Embryonic facial prominence (tissue), 1 donor: ENCODE measurements around the gene STRN3.
"Not testable (repeated sequence)": the region's sequence is repeated elsewhere in the genome, so short reads cannot be mapped to it uniquely, and the experiment has no call there.

ENCODE experiments used
- DNase-seq: peaks from one replicate; pipeline ENCODE4 v3.0.0-alpha.2; 2016; ENCODE audit errors: extremely low spot score

Gene STRN3, protein sequence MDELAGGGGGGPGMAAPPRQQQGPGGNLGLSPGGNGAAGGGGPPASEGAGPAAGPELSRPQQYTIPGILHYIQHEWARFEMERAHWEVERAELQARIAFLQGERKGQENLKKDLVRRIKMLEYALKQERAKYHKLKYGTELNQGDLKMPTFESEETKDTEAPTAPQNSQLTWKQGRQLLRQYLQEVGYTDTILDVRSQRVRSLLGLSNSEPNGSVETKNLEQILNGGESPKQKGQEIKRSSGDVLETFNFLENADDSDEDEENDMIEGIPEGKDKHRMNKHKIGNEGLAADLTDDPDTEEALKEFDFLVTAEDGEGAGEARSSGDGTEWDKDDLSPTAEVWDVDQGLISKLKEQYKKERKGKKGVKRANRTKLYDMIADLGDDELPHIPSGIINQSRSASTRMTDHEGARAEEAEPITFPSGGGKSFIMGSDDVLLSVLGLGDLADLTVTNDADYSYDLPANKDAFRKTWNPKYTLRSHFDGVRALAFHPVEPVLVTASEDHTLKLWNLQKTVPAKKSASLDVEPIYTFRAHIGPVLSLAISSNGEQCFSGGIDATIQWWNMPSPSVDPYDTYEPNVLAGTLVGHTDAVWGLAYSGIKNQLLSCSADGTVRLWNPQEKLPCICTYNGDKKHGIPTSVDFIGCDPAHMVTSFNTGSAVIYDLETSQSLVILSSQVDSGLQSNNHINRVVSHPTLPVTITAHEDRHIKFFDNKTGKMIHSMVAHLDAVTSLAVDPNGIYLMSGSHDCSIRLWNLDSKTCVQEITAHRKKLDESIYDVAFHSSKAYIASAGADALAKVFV

DNA sequence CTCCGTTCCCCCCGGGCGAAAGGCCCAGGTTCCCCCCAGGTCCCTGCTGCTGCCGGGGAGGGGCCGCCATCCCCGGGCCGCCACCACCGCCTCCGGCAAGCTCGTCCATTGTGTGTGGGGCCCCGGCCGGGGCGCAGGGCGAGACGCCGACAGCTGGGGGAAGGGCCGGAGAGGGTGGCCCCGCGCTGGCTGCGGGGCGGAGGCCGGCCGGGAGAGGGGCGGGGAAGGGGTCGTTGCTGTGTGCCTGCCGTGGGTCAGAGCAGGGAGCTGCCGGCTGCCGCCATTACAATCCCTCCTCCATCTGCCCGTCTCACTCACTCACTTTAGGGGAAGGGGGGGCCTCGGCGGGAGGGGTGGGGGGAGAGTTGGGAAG, at the start of gene STRN3:
Gene STRN3, minus strand, starts transcription at position 303 of the 373 bp plus-strand sequence. Its CDS starts 194 bp downstream, at position 109.
- DNase-seq, result no peak

DNA sequence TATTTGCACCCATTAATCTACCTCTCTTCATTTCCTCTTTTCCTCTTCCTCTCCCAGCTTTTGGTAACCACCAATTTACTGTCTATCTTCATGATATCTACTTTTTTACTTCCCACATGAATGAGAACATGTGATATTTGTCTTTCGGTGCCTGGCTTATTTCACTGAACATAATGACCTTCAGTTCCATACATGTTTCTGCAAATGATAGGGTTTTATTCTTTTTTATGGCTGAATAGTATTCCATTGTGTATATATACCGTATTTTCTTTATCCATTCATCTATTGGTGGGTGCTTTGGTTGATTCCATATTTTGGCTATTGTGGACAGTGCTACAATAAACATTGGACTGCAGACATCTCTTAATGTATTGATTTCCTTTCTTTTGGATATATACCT, 49.0 kb upstream of the STRN3 start:
- DNase-seq, result no peak

DNA sequence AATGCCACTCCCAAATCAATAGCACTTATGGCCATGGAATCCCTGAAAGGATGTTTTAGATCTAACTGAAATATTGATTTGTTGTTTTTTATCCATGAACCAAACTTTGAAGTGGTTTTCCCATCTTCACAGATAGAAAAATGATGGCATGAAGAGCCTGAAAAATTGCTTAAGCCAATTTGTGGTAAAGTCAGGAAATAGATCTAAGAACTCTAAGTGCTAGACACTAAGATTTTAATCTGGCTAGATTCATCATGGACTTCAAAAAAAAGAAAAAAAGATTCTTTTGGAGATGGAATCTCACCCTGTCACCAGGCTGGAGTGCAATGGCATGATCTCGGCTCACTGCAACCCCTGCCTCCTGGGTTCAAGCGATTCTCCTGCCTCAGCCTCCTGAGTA, 45.0 kb upstream of the STRN3 start:
- DNase-seq, result no peak

DNA sequence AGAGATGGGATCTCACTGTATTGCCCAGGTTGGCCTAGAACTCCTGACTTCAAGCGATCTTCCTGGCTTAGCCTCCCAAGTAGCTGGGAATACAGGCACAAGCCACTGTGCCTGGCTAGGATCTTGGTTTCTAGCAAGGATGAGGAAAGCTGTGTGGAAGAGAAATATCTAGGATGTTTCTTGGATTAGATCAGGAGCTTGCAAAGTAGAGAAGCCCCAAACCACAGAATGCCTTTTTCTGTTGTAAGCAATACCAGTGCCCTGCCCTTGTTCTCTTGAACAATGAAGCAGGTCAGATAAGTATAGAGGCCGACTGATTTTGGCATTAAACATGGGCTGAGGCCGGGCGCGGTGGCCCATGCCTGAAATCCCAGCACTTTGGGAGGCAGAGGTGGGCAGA, 44.3 kb upstream of the STRN3 start:
- no peak for DNase-seq

DNA sequence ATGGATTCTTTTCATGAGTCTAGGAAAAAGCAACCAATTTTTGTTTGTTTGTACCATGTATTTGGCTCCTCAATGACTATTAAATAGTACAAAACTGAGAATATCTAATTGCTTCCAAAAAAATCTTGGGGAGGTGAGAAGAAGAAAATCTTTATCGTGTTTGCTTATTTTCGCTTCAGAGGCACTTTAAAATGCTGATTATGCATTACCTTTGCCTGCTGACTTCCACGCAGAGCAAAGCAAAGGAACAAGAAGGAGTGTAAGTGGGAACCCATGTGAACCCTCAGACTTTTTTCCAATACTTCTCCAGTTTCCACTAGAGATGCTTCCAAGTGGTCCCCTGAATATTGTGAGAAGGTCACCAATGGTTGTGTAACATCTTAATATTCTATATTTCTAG, 43.2 kb upstream of the STRN3 start:
- no peak for DNase-seq

DNA sequence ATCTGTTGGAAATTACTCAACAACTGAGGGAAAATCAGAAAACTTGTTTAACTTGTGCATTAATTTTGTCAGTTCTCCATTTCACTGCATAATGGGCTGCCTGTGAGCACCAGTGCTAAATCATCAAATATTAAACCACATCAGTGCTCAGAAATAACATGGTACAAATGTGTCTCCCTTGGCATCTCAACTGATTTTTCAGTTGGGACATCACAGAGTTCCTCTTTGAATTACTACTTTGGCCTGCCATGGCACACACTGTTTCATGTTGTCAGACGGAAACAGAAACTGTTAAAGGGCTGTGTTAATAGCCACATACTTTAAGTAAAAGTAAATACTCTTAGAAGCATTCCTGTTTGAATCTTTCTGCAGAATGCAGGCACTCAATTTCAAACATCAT, 42.1 kb upstream of the STRN3 start:
- DNase-seq, result no peak

DNA sequence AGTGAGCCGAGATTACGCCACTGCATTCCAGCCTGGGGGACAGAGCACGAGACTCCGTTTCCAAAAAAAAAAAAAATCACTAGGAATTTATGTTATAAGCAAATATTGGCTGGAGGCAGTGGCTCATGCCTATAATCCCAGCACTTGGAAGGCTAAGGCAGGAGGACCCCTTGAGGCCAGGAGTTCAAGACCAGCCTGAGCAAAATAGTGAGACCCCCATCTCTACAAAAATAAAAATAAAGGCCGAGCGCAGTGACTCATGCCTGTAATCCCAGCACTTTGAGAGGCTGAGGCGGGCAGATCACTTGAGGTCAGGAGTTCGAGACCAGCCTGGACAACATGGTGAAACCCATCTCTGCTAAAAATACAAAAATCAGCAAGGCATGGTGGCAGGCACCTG, 36.7 kb upstream of the STRN3 start:
- not testable (repeated sequence) for DNase-seq

DNA sequence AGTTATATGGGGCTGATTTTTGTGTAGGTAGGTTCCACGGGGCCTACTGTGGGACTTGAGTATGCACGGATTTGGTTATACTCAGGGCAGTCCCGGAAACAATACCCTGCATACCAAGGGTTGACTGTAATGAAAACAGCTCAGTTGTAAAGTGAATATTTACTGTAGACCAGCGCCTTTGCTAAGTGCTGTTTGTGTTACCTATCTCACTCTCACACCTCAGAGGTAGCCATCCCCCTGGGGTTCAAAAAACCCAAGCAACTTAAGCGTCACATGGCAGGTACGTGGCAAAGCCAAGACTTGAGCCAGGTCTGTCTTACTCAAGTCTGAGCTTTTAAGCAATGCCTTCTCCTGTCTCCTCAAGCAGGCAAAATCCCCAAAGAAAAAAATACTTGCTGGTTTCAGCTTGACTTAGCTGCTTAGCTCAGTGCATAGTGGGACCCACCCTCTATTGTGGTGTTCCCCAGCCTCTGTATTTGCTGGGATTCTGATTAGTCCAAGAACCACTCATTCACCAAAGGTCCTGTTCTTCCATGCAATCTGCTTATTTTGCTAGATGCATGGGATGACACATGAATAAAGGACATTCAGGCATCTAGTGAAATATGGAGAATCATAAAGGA, 34.2 kb upstream of the STRN3 start:
- no peak for DNase-seq

DNA sequence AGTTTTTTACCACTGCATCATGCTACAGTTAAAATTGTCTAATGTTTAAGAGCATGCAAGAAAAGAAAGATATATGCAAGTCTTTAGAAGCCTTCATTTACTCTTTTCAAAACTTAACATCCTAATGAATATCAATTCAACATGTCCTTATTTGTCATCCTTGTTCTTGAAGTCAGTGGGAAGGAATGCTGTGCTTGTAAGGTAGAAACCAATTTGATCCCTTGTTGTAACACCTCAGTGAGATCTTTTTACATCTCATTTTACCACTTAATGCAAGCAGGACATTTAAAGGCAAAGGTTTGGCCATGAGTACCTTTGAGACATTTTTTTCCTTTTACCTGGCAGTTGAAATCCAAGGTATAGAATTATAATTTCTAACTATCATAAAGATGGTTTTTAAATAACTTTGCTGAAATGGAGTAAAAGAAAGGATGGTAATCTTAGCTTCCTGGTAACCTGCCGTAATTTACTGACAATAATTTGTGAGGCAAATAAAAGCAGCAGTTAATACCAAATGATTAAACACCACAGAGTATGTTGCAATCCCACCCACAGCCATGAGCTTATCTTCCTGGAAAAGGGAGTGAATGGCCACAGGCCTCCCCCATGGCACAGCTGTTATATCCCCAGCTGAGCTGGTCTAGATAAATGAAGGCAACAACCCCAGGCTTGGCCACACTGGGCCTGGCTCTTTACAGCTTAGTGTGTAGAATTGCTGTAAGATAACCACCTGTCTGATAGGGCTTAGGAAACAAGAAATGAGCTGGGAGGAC, 33.2 kb upstream of the STRN3 start:
- DNase-seq, result no peak

DNA sequence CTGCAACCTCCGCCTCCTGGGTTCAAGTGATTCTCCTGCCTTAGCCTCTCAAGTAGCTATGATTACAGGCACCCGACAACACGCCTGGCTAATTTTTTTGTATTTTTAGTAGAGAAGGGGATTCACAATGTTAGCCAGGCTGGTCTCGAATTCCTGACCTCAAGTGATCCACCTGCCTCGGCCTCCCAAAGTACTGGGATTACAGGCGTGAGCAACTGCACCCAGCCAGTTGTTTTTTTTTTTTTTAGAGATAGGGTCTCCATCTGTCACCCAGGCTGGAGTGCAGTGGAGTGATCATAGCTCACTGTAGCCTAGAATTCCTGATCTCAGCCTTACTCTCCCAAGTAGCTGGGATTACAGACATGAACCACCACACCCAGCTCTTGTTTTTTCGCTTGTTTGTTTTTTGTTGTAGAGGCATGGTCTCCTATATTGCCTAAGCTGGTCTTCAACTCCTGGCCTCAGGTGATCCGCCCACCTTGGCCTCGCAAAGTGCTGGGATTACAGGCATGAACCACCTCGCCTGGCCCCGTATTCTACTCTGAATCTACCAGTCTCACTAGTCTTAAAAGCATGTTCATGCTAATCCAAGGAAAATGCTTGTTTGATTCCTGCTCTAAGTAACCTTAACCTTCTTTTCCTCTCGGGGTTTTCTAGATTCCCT, 31.7 kb upstream of the STRN3 start:
- no peak for DNase-seq

DNA sequence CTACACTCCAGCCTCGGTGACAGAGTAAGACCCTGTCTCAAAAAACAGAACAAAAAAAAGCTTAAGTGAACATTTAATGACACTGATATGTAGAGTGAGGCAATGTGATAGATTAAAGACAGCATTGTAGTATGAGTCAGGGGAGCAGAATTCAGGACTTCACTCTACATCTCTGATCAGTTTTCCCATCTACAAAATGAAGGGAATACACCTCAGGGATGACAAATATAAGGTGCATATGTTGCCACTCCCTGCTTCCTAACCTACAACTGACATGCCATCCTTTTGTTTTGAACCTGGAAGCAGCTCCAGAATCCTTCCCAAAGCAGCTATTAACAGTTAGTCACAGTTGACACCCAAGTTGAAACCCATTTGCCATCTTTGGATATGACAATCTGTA, 30.9 kb upstream of the STRN3 start:
- DNase-seq, result no peak

DNA sequence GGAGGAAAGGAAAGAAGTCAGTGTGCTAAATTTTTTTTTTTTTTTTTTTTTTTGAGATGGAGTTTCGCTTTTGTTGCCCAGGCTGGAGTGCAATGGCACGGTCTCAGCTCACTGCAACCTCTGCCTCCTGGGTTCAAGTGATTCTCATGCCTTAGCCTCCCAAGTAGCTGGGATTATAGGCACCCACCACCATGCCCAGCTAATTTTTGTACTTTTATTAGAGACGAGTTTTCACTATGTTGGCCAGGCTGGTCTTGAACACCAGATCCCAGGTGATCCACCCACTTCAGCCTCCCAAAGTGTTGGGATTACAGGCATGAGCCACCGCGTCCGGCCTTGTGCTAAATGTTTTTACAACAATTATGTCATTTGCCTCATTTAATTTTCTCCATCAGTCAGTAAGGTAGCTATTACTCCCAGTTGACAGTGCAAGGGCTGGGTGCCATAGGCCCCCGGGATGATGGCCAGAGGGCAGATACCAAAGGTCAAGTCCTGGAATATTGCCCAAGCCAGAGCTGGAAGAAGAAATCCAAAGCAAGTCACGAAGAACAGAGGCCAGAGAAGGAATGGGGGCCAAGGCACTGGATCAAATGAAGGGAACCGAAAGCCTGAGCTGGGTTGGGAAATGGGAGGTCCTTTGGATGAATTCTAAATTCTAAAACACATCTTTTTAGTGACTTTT, 26.9 kb upstream of the STRN3 start:
- DNase-seq, result not testable (repeated sequence)

DNA sequence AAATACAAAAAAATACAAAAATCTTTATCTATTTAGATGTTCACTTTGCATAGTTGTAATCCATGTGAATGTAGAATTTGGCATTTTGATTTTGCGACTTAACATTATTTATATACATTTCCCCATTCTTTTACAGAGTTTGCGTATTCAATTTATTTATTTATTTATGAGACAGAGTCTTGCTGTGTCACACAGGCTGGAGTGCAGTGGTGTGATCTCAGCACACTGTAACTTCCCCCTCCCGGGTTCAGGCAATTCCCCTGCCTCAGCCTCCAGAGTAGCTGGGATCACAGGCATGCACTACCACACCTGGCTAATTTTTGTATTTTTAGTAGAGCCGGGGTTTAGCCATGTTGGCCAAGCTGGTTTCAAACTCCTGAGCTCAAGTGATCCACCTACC, 25.3 kb upstream of the STRN3 start:
- DNase-seq, result no peak

DNA sequence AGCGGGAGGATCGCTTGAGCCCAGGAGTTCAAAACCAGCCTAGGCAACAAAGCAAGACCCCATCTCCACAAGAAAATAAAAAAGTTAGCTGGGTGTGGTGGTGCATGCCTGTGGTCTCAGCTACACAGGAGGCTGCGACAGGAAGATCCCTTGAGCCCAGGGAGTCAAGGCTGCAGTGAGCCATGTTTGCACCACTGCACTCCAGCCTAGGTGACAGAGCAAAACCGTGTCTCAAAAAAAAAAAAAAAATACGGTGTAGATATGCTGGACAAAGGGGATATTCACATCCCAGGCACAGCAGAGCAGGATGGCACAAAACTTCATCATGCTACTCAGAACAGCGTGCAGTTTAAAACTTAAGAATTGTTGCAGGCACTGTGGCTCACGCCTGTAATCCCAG, 24.8 kb upstream of the STRN3 start:
- no peak for DNase-seq

DNA sequence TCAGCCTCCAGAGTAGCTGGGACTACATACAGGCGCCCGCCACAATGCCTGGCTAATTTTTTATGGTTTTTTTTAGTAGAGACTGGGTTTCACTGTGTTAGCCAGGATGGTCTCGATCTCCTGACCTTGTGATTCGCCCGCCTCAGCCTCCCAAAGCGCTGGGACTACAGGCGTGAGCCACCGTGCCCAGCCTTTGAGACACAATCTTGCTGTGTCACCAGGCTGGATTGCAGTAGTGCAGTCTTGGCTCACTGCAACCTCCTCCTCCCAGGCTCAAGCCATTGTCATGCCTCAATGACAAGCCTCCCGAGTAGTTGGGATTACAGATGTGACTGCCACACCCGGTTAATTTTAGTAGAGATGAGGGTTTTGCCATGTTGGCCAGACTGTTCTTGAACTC, 21.3 kb upstream of the STRN3 start:
- DNase-seq, result no peak

DNA sequence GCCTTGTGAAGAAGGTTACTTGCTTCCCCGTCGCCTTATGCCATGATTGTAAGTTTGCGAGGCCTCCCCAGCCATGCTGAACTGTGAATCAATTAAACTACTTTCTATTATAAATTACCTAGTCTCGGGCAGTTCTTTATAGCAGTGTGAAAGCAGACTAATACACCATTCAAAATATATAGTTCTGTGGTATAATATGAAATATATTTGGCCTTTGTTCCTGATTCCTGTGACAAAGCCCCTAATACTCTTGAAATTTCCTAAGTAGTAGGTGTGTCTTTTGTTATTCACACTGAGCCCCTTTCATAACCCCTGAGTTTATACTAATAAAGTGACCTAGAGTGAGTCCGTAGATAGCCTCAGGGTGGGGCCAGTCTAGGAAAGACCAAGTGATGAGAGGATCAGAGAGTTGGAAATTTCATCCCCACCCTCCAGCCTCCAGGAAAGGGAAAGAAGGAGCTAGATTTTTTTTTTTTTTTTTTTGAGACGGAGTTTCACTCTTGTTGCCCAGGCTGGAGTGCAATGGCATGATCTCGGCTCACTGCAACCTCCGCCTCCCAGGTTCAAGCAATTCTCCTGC, 19.4 kb upstream of the STRN3 start:
- no peak for DNase-seq

DNA sequence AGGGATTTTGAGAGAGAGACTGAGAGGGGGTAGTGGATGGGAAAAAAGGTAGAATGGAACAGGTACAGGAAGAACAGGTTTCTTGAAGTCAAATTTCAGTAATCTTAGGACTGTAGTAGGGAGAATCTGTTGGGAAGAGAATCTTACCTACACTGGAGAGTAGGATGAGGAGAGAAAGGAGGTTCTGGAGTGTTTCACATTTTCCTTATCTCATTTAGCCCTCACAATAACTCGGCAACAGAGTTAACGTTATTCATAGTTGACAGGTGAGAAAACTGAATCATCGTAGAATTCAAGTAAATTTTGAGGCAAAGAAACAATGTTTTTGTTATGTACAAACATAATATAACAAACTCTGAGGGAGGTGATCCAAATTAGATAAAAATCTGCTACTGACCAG, 17.2 kb upstream of the STRN3 start:
- no peak for DNase-seq

DNA sequence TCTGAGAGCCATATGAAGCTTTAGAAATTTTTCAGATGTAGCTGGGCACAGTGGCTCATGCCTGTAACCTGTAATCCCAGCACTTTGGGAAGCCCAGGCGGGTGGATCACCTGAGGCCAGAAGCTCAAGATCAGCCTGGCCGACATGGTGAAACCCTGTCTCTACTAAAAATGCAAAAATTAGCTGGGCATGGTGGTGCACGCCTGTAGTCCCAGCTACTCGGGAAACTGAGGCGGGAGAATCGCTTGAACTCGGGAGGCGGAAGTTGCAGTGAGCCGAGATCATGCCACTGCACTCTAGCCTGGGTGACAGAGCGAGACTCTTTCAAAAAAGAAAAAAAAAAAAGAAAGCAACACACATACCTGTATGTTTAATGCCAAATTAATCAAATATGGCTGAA, 16.7 kb upstream of the STRN3 start:
- DNase-seq, result not testable (repeated sequence)

DNA sequence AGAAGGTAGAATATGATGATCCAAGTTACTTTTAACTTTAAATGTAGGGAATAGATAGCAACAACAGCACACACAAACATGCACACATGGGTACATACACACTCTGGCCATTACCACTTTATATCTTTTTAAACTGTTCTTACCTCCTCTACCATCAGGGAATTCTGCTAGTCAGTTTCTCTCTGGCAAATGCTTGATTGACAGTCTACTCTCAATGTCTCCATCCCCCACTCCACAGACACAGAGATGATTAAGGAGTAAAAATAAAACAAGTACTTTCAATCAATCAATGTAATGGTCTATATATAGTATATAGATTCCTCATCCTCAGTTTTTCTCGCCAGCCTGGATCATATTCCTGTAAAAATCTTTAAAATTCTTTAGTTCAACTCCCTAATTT, 16.1 kb upstream of the STRN3 start:
- DNase-seq, result no peak

DNA sequence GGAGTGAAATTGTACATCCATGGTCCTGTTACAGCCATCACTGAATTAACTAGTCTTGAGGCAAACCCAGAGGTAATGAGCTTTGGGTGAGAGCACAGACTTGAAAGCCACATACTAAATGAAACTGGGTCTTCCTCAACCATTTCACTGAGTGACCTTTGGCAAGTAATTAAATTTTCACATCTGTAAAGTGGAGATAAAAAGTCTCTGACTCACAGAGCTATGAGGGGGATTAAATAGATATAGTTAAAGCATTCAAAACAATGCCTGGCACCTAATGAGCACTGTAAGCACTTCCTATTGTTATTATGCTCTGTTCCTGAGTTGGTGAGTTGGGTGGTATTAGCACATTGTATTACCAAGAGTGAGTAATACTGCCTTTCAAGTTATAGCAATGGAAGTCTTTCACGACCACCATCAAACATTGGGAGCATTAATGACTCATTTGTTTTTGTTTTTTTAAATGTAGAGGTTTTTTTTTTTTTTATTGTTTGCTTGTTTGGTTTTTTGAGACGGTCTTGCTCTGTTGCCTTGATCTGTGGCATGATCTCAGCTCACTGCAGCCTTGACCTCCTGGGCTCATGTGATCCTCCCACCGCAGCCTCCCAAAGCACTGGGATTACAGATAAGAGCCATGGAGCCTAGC, 12.5 kb upstream of the STRN3 start:
- DNase-seq, result no peak
